ENCODE measurements around the gene FLAD1. TPM values are rescaled to one million over a fixed set of nuclear protein-coding genes. Genes with fewer than 3 reads are reported as not detected.
A peak's percentile ranks its signal among the peaks of the same experiment; 100 is the strongest.

The FLAD1 gene
- total and polyA plus RNA-seq, 2 of the 8 experiments (the other 6 are each of a cell fraction or from before 2014, with no cell fraction given): 104 to 143 TPM

- no peaks in the 10 kb centered on the region for H3K9me3 ChIP-seq (ENCODE audit: insufficient read depth in 2 of 2, low read depth in 1 of 2, low read length in 1 of 2)
- H3K79me1 ChIP-seq (ENCODE audit: low read depth, low read length): peaks cover 10% of the 10 kb centered on the region
- no peak within 1 kb of the TSS; the same call in 1 of the 2 replicates for H2AK5ac ChIP-seq (ENCODE audit: low read depth, low read length)
- H2BK120ac ChIP-seq (replicated peaks; ENCODE audit: low read depth, low read length): no peak within 1 kb of the TSS
- H3K23me2 ChIP-seq (ENCODE audit: low read depth, low read length): peaks cover 5% of the 10 kb centered on the region
- H2BK15ac ChIP-seq (ENCODE audit: low read length): no peak within 1 kb of the TSS
- peaks cover 3 to 6% (median 5%) of the 10 kb centered on the region in 4 experiments; a peak in 5 of 8 replicates for H3K36me3 ChIP-seq (ENCODE audit: control insufficient read depth in 2 of 4, insufficient read depth in 4 of 4, low read length in 3 of 4)
- H3K14ac ChIP-seq (ENCODE audit: insufficient read length): no peak within 1 kb of the TSS
- POLR2A ChIA-PET (ENCODE audit: partially characterized antibody): interaction anchor here (0.7 to 18.6 kb wide), 15 partner anchors 8 to 240 kb away, joined by 3 to 662 read pairs (median 4); partner anchors contain the start of genes ADAM15, CKS1B, EFNA4 and FLAD1
- peak within 1 kb of the TSS; percentile 60 to 77 (median 66); a peak in 7 of 8 replicates for H3K4me3 ChIP-seq (ENCODE audit: extremely low read depth in 1 of 4, insufficient read depth in 2 of 4, low read depth in 3 of 4, low read length in 4 of 4)
- peak within 1 kb of the TSS; percentile 14 for H3K56ac ChIP-seq (replicated peaks; ENCODE audit: insufficient read length, low read depth, low read length)
- peaks cover 4 to 28% (median 9%) of the 10 kb centered on the region in 4 experiments for H3K4me1 ChIP-seq (replicated peaks in 1 of 4; ENCODE audit: control insufficient read depth in 3 of 4, insufficient read depth in 4 of 4, low read length in 3 of 4)
- H2AFZ ChIP-seq (ENCODE audit: low read length): peak within 1 kb of the TSS; percentile 92
- whole genome bisulfite sequencing, 2 experiments (ENCODE audit: extremely low coverage in 1 of 2, insufficient coverage in 1 of 2, insufficient read length in 1 of 2, insufficient replicate concordance in 2 of 2, low coverage in 1 of 2, low lambda C conversion rate in 2 of 2, missing lambda C conversion rate in 1 of 2): 1% methylated on average over 16 of the region's 18 CpGs; no CpG with 5 or more reads in 1 of the 2 experiments
- CTCF ChIA-PET (ENCODE audit: partially characterized antibody): interaction anchor here (0.5 to 9.8 kb wide), 21 partner anchors 8 to 439 kb away, joined by 3 to 132 read pairs (median 5); partner anchors contain the start of genes FLAD1, LENEP, PMVK and SHC1
- H3K27ac ChIP-seq (ENCODE audit: low read depth, low read length): peak within 1 kb of the TSS; percentile 95
- H3K18ac ChIP-seq (ENCODE audit: extremely low read depth, low read length): peak within 1 kb of the TSS; percentile 62; the same call in 1 of the 2 replicates
- FAIRE-seq (peak; percentile 96), DNase-seq (ENCODE audit: low read depth in 1 of 2, low spot score in 2 of 2) (peak in 1 of 2 experiments; percentile 90)
- peak within 1 kb of the TSS; percentile 48; the same call in 1 of the 2 replicates for H2BK5ac ChIP-seq (ENCODE audit: low read depth, low read length)
- H2BK20ac ChIP-seq (ENCODE audit: low read length): no peak within 1 kb of the TSS
- peak within 1 kb of the TSS; percentile 69; the same call in 1 of the 2 replicates for H2BK12ac ChIP-seq (ENCODE audit: low read depth, low read length)
- H3K79me2 ChIP-seq (ENCODE audit: control insufficient read depth in 1 of 2, insufficient read depth in 2 of 2, low read length in 2 of 2): peaks cover 0 to 15% of the 10 kb centered on the region in 2 experiments
- no peak within 1 kb of the TSS for H3K23ac ChIP-seq (ENCODE audit: insufficient read length)
- peaks cover 1 to 10% of the 10 kb centered on the region in 2 experiments for H4K20me1 ChIP-seq (replicated peaks in 1 of 2; ENCODE audit: control insufficient read depth in 1 of 2, insufficient read depth in 2 of 2, low read length in 2 of 2)
- no peak within 1 kb of the TSS for H3K4ac ChIP-seq (replicated peaks; ENCODE audit: insufficient read length, low read depth, low read length)
- peak within 1 kb of the TSS; percentile 90; the same call in 1 of the 2 replicates for H4K8ac ChIP-seq (ENCODE audit: extremely low read depth, insufficient read depth, low read length)
- no peaks in the 10 kb centered on the region; a peak in 2 of 7 replicates for H3K27me3 ChIP-seq (replicated peaks in 1 of 4; ENCODE audit: control insufficient read depth in 3 of 4, extremely low read depth in 1 of 4, insufficient read depth in 3 of 4, low read length in 3 of 4)
- peak within 1 kb of the TSS; percentile 58 to 87 (median 82) for H3K9ac ChIP-seq (replicated peaks in 1 of 4; ENCODE audit: extremely low read depth in 1 of 4, low read depth in 3 of 4, low read length in 3 of 4)
- no peak within 1 kb of the TSS for H4K5ac ChIP-seq (ENCODE audit: insufficient read length, low read depth, low read length)
- no peak within 1 kb of the TSS for H4K91ac ChIP-seq (replicated peaks; ENCODE audit: insufficient read length, low read length)
- H3K4me2 ChIP-seq (ENCODE audit: insufficient read depth in 1 of 2, low read depth in 2 of 2, low read length in 2 of 2): peak within 1 kb of the TSS; percentile 92 to 93
- no peak for TF ChIP-seq SIRT6 (IDR thresholded peaks at IDR 0.05; ENCODE audit: low read length)
- peak in 1 of 2 experiments; percentile 36; a peak in 1 of 4 replicates for TF ChIP-seq SIN3A (conservative IDR thresholded peaks at IDR 0.05 in 1 of 2, IDR thresholded peaks at IDR 0.05 in 1 of 2; ENCODE audit: low read depth in 1 of 2, low read length in 2 of 2)
- TF ChIP-seq CHD1 (IDR thresholded peaks at IDR 0.05; ENCODE audit: low read depth, low read length): no peak
- TF ChIP-seq SP1 (IDR thresholded peaks at IDR 0.05; ENCODE audit: low read depth, low read length): peak; percentile 87
- TF ChIP-seq CTCF (IDR thresholded peaks at IDR 0.05; ENCODE audit: control extremely low read depth in 1 of 3, insufficient read depth in 1 of 3, low read depth in 1 of 3, low read length in 3 of 3): peak in 1 of 3 experiments; percentile 10; a peak in 1 of 4 replicates
- peak; percentile 28; the same call in 1 of the 2 replicates for TF ChIP-seq SP2 (IDR thresholded peaks at IDR 0.05; ENCODE audit: low read length)
- TF ChIP-seq KDM5A (IDR thresholded peaks at IDR 0.05; ENCODE audit: low read length): no peak
- no peak; the same call in 1 of the 2 replicates for TF ChIP-seq POLR2AphosphoS5 (IDR thresholded peaks at IDR 0.05; ENCODE audit: low read depth, low read length)
Observed at GRCh38 chr1:154955718-154956543, 27.2 kb upstream of the FLAD1 start, which contains the start of gene PBXIP1. Gene PBXIP1 (minus strand): TSS chr1:154956099. CDS start chr1:154953721, 2,378 bp downstream.

Measured in H1 (cell line).